GDM1 (cell line): Measurements from ENCODE around the gene PSMG4.

Experiments used
- DNase-seq: peaks from one replicate; lab custom pipeline; 2025; lab: John Stamatoyannopoulos, UW

Gene PSMG4

GRCh38 chr6:3290149-3290930, 31.6 kb downstream of the PSMG4 start:
- no peak for DNase-seq

DNA sequence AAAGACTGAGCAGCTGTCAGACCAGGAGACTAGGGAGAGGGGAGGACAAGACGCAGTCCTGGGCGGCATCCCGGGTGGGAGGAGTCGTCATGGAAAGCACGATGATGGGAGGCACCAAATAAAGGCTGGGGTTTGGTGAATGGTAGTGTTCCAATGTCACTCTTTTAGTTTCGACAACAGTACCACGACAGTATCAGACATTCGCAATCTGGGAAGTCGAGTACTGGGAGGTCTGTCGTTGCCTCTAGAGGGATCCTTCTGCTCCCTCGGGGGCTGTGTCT, 32.1 kb downstream of the PSMG4 start:
- DNase-seq = no peak

DNA sequence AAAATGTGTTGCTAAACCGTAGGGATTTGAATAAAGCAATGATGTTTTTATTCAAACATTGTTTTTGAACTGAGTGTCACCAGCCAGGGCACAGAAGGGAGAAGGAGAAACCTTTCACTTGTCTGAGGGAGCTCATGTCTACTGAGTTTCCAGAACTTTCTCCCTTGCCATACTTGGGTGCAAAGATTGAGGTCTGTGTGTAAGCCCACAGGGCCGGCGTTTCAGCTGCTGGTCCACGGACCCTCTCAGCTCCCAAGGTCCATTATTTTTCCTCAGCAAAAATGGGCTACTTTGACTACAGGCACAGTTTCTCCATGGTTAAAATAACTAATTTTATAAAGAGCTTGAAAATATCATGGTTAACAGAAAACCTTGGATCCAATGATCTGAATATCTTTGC, 32.6 kb downstream of the PSMG4 start:
- no peak for DNase-seq

- no peak for DNase-seq
These were observed 33.2 kb downstream of the PSMG4 start for GRCh38 chr6:3291987-3292386.

DNA sequence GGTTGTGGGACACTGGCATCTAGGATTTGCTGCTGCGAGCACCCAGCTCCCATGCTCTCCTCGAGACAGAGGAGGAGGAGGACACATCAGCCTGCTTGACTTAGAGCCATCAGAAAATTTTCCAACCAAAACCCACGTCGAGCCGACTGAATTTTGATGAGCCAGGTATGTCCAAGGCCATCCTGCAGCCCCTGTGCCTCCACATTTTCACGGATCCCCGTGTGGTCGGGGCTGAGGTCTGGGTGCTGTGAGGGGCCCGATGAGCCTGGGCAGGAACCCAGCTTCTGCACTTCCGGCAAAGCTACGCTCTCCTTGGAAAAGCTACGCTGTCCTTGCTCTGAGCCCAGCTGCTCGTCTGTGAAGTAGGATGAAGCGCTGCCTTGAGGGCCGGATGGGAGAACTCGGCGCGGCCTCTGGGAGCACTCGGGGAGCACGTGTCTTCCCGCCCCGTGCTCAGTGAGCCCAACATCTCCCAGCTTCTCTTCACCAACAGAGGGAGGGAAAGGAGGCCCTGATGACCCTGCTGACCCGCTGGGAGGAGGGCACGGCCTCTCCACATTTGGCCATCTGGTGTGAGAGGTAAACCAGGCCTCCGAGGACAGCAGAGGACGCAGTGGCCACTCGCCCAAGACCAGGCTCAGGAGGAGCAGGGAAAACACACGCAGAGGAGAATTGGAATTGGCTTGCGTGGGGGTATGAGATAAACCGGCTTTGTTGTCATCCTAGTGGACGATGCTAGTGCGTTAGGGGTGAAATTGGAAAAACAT, 33.9 kb downstream of the PSMG4 start:
- no peak for DNase-seq

GRCh38 chr6:3293271-3294155, 34.8 kb downstream of the PSMG4 start:
- DNase-seq = no peak

DNA sequence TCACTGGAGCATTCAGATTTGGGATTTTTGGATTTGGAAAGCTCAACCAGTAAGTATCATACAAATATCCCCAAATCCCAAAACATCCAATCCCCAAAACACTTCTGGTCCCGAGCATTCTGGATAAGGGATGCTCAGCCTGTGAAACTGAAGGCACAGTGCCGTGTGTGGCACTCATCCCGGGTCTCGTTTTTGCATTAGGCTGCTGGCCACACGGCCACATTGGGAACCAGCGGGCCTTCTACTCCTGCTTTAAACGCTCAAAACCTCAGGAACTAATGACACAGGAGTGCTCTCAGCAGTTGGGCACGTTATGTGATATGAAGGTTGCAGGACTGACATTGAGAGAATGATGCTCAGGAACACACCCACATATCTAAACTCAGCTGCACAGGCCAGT, 35.6 kb downstream of the PSMG4 start:
- DNase-seq = no peak

DNA sequence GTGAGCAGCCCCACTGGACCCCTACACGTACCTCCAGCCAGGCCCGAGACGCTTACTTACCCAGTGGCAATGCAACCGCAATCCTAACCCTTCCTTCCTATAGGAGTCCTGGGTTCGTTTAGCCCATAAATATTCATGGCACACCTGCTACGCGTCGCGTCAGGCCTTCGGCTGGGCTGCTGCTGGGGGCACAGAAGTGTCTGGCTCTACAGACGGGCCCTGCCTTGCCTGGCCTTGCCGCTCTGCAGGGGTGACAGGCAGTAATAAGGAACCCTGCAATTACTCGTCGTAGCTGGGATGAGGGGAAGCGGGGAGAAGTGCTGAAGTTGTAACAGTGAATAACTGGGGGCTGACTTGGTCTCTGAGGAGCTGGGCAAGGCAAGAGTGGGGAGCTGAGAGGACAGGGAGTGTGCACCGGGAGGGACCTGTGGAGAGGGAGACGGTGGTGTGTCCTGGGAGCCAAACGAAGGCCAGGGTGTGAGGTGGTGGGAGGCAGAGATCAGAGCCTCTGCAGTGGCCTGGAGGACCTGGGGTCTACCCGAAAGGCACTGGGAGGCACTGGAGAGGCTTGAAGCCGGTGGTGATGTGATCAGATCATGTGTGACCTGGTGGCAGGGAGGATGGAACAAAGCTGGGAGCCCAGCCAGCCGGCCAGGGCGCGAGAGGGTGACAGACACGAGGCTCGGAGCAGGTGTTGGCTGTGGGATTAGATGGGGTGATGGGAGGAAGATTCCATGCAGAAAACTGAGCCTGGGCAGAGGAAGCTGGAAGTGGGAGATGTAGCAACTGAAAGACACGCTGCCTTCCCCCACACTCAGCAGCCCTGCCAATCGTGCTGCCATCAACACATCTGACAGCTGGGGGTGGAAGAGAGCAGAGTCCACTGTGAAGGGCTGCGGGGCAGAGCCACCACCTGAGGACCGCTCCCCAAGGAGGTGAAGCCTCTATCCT, 36.4 kb downstream of the PSMG4 start:
- no peak for DNase-seq

GRCh38 chr6:3296078-3296477, 37.3 kb downstream of the PSMG4 start:
- no peak for DNase-seq

DNA sequence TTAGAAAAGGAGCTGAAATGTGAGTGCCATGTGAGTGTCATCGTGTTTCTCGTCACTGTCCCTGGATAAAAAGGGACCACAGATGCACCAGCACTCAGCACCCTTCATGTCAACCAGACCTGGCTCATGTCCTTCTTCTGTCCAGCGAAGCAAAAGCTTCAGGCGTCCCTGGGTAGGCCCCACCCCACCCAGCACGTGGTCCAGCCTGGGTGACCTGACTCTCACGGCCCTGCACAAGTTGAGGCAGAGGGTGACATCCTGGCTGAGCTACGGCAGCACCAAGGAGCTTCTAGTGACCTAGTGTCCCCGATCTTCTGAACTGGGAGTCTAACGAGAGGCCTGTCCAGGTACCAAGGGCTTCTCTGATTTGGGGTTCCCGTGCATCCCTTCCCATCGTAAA, 37.8 kb downstream of the PSMG4 start:
- no peak for DNase-seq

GRCh38 chr6:3297006-3297405, 38.3 kb downstream of the PSMG4 start:
- no peak for DNase-seq

- DNase-seq = no peak
These were observed 39.2 kb downstream of the PSMG4 start for GRCh38 chr6:3297909-3298308.

DNA sequence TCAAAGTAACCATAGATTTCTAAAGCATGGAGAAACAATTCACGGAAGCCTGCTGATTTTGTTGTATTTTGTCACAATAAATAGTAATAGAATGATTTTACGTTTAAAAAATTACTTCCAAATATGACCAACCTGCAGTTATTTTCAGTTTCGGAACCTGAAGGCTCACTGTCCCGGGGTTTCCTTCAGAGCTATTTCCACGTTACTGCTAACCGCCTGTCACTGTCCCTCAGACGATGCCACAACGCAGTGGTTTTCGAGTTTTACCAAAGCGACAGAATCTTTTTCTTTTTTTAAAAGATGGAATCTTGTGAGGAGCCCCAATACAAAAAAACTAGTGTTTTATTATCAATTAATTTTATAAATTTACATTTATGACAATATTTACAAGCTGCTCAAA, 40.5 kb downstream of the PSMG4 start:
- no peak for DNase-seq

GRCh38 chr6:3301506-3301905, 42.8 kb downstream of the PSMG4 start:
- no peak for DNase-seq

- no peak for DNase-seq
These were observed 45.2 kb downstream of the PSMG4 start for GRCh38 chr6:3303795-3304411.

DNA sequence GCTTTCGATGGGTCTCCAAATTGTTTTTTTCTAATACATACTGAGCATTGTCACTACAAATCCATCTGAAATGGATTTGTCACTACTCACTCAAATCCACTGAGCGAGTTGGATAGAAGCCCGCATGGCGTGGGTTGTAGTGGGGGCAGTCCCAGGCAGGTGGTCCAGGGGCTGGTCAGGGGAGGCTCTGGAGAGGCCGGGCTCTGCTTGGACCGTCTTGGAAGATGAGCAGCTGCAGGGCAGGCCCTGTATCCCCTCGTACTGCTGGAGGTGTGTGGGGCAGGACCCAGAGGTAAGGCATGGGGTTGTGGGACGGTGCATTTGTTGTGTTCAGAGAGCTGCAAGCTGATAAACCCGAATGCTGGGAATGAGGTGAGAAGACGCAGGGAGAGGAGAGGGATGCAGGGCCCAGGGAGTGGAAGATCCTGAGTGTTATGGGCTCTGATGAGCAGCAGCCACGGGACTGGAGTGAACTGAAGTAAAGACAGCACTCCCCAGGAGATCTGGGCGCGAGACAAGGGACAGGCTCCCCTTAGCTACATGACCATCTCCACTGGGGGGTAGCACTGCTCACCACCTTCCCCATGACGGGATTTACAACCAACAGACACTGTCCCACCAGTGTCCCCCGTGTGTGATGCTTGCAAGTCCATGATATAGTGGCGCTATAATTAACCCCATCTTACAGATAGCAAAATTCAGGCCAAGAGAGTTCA, 45.9 kb downstream of the PSMG4 start:
- DNase-seq = no peak

DNA sequence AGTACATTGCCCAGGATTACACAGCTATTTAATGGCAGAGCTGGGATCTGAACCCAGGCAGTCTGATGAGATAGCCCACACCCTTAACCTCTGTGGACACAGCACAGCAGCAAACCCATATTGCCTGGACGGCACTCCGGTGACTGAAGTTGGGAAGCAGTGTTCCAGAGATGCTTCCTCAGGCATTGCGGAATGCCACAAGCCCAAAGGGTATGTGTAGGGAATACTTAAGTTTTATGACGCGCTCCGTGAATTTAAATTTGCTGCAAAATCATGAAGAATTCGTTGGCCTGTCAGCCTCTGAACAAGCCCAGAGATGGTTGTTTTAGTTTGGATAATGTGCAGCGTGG, 46.4 kb downstream of the PSMG4 start:
- no peak for DNase-seq

DNA sequence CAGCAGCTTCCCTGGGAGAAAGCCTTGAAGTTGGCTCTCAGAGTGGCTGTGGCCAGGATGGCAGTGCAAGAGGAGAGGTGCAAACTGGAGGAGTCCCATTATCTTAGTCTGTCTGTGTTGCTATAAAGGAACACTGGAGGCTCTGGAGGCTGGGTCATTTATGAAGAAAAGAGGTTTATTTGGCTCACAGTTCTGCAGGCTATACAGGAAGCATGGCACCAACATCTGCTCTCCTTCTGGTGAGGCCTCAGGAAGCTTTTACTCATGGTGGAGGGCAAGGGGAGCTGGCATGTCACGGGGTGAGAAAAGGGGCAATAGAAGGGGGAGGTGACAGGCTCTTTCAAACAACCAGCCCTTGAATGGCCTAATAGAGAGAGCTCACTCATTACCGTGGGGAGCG, 47.1 kb downstream of the PSMG4 start:
- no peak for DNase-seq

GRCh38 chr6:3306848-3307247, 48.1 kb downstream of the PSMG4 start:
- no peak for DNase-seq

- DNase-seq = no peak
These were observed 48.7 kb downstream of the PSMG4 start for GRCh38 chr6:3307436-3307835.

- no peak for DNase-seq
These were observed 49.4 kb downstream of the PSMG4 start for GRCh38 chr6:3308106-3308505.
